Inflammatory macrophage treated with lipopolysaccharide for 4 hours (primary cell): ENCODE results near the gene IBTK.
"Not testable (repeated sequence)": the region's sequence is repeated elsewhere in the genome, so short reads cannot be mapped to it uniquely, and the experiment has no call there.

Source experiments
- DNase-seq: peaks from one replicate; pipeline ENCODE4 v3.0.0-alpha.2; 2020

Gene IBTK, protein sequence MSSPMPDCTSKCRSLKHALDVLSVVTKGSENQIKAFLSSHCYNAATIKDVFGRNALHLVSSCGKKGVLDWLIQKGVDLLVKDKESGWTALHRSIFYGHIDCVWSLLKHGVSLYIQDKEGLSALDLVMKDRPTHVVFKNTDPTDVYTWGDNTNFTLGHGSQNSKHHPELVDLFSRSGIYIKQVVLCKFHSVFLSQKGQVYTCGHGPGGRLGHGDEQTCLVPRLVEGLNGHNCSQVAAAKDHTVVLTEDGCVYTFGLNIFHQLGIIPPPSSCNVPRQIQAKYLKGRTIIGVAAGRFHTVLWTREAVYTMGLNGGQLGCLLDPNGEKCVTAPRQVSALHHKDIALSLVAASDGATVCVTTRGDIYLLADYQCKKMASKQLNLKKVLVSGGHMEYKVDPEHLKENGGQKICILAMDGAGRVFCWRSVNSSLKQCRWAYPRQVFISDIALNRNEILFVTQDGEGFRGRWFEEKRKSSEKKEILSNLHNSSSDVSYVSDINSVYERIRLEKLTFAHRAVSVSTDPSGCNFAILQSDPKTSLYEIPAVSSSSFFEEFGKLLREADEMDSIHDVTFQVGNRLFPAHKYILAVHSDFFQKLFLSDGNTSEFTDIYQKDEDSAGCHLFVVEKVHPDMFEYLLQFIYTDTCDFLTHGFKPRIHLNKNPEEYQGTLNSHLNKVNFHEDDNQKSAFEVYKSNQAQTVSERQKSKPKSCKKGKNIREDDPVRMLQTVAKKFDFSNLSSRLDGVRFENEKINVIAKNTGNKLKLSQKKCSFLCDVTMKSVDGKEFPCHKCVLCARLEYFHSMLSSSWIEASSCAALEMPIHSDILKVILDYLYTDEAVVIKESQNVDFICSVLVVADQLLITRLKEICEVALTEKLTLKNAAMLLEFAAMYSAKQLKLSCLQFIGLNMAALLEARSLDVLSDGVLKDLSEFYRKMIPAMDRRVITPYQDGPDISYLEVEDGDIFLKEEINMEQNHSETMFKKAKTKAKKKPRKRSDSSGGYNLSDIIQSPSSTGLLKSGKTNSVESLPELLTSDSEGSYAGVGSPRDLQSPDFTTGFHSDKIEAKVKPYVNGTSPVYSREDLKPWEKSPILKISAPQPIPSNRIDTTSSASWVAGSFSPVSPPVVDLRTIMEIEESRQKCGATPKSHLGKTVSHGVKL (N-terminal part only)

DNA sequence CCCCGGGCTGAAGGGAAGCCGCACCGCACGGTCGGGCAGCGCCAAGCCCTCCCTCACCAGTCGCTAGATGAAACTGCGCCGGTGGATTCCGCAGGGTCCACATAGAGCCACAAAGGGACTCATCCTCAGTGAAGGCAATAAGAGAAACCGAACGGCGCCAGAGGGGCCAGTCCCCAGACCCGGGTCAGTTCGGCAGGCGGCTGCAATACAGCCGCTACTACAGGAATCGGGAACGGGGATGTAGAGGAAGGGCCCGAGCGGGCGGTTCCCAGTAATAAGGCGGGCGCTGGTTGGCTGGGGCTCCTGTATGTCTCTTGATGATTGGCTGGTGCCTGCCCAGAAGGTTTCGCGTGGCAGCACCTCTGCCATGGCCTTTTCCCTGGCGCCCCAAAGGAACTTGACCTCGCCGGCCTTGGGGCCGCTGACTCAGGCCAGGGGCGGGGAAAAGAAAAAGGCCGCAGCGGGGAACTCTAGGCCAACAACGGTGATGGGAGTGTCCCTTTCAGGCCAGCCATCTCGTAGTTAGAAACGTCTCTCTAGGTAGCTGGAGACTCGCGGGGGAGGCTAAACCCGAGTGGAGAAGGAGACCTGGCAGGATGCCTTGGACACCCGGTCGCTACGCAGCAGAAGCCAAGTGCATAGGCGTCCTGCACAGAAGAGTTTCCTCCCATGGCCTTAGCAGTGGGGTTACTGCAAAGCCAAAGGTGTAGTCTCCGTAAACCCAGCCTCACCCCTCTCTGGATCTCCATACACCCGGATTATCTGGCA lies at the start of gene IBTK:
IBTK (minus strand) TSS at position 240 of the 768 bp plus-strand sequence. CDS start 7,258 bp downstream, outside the sequence.
- DNase-seq: peak; percentile 96

DNA sequence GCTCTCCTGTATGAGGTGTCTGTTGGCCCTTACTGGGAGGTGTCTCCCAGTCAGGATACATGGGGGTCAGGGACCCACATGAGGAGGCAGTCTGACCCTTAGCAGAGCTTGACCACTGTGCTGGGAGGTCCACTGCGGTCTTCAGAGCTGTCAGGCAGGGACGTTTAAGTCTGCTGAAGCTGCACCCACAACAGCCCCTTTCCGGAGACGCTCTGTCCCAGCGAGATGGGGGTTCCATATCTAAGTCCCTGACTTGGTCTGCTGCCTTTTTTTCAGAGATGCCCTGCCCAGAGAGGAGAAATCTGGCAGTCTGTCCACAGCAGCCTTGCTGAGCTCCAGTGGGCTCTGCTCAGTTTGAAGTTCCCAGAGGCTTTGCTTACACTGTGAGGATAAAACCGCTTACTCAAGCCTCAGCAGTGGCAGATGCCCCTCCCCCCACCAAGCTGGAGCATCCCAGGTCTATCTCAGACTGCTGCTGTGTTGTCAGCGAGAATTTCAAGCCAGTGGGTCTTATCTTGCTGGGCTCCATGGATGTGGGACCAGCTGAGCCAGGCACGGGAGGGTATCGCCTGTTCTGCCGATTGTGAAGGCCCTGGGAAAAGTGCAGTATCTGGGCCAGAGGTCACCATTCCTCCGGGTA lies 36.3 kb upstream of the IBTK start:
- no peak for DNase-seq

DNA sequence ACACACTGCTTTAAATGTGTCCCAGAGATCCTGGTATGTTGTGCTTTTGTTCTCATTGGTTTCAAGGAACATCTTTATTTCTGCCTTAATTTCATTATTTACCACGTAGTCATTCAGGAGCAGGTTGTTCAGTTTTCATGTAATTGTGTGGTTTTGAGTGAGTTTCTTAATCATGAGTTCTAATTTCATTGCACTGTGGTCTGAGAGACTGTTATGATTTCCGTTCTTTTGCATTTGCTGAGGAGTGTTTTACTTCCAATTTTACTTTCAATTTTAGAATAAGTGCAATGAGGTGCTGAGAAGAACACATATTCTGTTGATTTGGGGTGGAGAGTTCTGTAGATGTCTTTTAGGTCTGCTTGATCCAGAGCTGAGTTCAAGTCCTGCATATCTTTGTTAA lies 34.0 kb upstream of the IBTK start:
- DNase-seq: peak; percentile 2

DNA sequence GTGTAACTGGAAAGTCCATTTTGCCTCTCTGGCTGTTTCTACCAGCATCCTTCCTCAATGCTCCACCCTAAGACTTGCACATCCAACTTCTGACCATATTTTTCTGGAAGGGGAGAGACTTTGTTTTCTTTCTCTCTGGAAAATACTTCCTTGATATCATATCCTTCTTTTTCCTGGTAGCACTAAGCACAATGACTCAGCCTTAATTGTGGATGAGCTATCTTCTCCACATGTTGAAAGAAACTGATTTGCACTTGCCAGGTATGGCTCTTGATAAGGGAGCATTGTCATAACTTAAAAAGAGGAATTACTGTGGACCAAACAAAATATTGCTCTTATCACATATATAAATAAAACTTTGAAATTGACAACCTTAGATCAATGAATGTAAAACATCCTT lies 30.1 kb upstream of the IBTK start:
- DNase-seq: no peak

DNA sequence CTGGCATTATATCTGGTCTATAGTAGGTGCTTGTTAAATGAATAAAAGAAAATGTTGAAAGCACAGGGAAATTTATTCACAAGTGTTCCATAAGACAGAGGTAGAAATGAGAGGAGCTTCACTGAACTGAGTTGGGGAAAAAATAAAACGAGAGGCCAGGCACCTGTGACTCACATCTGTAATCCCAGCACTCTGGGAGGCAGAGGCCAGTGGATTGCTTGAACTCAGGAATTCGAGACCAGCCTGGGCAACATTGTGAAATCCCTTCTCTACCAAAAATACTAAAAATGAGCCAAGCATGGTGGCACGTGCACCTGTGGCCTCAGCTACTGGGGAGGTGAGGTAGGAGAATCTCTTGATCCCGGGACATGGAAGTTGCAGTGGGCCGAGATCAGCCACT lies 28.1 kb upstream of the IBTK start:
- DNase-seq: no peak

DNA sequence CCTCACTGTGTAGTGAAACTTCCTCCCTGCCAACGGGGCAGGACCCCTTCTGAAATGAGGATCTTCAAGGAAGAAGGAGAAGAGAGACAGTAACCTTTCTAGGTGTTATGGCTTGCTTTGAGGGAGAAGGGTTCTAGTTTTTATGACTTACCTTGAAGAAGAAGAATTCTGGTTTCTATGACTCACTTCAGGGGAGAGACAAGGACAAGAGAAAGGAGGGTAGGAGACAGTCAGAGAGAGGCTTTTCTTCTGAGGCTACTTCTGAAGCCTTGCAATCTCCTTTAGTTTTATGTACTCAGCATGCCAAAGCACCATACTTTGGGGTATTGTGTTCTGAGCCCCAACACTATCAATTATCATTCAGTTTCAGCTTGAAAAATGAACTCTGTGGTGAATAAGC lies 25.8 kb upstream of the IBTK start:
- no peak for DNase-seq

DNA sequence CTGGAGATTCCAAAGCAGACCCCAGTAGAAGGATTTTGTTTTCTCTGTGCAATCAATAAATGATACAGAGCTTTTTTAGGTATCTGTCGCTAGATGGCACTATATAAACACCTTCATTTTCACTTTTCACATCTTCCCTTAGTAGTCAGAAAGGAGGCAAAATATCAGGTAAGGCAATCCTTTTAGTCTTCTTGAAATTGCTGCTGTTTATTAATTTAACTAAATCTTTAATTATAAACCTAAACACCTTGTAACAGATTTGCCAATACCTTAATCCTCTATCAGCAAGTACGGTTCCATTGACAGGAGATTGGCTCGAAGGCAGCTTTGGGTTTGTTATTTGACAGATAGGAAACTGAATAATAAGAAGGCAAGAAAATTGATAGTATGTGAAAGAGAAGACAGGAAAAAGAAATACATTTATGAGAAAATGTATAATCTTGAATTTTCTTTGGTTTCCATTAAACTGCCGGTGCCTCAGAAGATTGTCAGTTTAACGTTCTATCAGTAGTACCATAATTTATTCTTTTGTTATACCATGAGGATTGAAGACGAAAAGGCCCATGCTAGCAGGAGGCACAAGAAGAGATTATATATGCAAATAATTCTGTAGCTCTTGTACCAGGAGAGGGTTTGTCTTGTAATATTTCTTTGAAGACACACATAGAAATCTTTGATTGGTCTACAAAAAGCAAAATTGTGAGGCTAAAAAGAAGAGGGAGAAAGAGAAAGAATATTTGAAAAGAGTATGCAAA lies 23.5 kb upstream of the IBTK start:
- peak; percentile 33 for DNase-seq

DNA sequence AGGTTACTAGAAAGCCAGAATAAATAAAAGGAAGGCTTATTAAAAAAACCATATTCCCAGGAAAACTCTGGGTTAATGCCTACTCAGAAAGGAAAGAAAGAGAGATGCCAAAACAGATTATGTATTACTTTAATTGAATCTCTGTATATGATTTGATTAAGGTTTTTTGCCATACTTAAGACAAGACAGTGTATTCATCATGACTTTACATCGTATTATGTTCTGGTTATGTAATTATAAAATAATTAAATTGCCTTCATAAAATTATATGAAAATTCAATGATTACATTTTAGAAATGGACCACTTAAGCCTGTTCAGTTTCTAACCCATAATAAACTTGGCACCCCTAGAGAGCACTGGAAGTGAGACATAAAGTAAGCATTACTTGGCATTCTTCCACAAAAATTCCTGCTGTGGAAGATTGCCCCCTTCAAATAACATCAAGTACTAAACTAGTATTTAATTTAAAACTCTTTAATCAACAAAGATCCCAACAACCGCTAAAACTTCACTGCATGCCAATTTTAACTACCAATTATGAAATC lies 20.8 kb upstream of the IBTK start:
- no peak for DNase-seq

DNA sequence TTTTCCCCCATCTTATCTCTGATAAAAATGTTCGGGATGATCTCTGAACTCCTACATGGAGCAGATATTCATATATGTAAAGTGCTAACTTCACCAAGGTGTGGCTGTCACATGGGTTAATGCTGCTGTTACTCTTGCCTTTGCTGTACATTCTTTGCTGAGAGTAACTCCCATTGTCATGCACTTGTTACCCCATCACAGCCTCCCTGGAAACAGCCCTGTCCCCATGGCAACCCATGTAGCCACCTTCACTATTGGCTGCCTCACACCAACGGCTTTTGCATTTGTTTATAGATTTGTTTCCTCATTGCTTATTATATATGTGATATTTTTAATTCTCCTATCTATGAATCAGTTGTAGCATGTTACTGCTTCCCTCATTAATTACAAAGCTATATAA lies 17.3 kb upstream of the IBTK start:
- no peak for DNase-seq

DNA sequence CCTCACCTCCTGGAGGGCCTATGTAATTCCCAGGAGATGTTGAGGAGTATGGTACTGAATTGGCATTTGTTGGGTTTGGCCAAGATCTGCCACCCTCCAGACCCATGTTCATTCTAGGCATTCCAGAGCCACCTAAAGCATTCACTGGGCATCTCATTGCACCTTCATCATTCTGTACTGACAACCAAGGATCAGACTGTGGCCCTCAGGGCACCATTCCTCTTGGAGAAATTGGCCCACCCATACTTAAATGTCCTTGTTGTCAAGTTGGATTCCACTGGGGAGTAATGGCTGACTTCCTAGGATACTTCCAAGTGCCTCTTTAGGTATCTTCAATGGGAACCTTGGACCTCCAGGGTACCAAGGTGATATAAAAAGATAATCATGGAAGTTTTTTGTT lies 16.8 kb upstream of the IBTK start:
- no peak for DNase-seq

DNA sequence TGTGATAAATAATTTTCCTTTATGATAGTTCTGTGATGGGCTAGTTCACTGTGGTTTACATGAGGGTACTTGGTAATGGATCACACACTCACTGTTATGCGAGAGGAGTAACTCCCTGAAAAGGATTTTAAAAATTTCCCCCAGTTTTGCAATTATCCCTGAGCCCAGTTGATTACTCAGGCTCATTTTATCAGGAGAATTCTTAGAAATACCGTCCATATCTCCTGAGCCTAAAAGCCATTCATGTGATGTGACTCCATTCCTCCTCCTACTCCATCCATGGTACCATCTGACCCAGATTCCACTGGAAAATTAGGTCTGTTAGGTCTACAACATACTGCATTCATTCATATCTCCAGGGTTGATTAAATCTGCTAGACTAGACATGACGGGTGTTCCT lies 16.4 kb upstream of the IBTK start:
- no peak for DNase-seq

DNA sequence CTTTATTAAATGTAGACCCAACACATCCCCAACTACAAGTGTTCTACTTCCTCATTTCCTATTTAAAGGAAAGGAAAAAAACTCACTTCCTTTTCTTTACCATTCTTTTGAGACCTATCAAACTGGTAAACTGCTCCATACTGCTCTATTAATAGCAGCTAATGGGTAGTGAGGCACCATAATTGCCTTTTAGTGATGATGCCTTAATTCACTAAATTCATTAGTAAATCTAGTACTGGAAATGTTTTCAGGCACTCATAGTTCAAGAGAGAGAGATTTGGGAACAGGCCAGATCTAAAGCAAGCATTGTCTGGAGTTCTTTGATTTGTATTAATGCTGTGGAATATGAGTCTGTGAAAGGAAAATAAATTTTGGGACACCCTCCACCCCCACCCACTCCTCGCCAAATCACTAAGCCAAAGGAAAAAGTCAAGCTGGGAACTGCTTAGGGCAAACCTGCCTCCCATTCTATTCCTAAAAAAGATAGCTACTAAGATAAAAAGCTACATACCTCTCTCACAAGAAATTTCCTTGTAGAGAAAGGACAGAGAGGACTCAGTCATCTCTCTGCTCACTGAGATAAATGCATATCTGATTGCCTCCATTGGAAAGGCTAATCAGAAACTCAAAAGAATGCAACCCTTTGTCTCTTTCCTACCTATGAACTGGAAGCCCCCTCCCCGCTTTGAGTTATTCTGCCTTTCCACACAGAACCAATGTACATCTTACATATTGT lies 13.6 kb upstream of the IBTK start:
- peak; percentile 34 for DNase-seq

DNA sequence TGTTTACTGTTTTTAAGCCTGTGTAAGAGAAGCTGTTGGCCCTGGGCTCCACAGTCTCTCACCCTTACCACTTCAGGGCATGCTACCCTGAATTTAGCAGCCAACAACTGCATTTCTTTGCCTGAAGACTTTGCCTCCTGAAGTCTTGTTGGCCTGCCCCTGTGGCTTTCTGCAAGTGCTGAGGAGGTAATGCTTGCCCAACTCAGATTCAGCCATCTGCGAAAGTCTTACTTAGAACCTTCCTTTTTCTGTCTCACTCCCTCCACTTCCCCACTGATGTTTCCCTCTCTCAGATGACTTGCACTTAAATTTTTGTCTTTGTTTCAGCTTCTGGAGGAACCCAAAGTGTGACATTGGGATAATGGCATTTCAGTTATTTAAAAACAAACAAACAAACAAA lies 11.8 kb upstream of the IBTK start:
- peak; percentile 54 for DNase-seq

DNA sequence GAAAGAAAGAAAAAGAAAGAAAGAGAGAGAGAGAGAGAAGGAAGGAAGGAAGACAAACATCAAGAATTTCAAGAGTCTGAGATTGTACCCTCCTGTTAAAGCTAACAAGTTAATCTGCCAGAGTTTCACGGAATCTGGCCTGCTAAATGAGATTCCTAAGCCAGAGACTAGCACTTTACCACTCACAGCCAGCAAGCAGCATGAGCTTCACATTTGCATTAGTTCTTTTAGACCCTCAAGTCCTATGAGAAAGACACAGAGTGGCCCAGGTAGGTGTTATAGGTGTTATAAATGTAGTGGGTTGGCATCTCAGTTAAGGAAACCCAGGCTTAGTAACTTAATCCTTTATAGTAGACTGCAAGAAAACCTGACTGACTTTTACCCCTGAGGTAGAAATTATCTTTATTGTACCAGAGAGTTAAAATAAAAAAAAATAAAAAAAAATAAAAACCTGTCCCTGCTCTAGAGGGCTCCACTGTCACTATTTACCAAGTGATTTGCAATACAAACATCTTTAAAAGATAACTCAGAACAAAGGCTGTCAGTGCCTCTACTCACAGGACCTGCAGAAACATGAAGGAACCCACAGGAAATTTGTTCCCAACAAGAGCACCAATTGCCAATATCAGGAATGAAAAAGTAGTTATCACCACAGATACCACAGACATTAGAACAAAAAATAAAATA lies 9.7 kb upstream of the IBTK start:
- no peak for DNase-seq

DNA sequence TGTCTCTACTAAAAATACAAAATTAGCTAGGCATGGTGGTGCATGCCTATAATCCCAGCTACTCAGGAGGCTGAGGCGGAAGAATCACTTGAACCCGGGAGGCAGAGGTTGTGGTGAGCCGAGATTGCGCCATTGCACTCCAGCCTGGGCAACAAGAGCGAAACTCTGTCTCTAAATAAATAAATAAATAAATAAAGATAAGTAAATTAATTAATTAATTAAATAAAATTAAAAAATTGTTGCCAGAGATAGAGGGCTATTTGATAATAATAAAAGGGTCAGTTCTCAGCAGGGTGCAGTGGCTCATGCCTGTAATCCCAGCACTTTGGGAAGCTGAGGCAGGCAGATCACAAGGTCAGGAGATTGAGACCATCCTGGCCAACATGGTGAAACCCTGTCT lies 7.2 kb upstream of the IBTK start:
- DNase-seq: not testable (repeated sequence)

DNA sequence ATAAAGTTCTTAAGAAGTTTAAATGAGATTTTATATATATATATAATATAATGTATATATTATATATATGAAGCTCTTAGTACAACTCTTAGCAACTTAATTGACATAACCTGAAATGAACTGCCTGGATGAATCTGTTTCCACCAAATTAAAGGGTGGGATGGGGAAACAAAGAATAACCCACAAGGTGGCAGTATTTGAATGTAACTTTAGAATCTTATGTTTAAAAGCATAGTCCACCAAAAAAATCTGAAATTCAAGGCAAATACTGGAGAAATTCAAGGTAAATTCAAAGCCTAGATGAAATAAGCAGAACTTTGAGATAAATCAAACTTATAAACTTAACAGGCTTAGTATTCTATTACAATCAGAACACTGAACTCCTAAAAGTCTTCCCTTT lies 4.4 kb upstream of the IBTK start:
- DNase-seq: peak; percentile 65

DNA sequence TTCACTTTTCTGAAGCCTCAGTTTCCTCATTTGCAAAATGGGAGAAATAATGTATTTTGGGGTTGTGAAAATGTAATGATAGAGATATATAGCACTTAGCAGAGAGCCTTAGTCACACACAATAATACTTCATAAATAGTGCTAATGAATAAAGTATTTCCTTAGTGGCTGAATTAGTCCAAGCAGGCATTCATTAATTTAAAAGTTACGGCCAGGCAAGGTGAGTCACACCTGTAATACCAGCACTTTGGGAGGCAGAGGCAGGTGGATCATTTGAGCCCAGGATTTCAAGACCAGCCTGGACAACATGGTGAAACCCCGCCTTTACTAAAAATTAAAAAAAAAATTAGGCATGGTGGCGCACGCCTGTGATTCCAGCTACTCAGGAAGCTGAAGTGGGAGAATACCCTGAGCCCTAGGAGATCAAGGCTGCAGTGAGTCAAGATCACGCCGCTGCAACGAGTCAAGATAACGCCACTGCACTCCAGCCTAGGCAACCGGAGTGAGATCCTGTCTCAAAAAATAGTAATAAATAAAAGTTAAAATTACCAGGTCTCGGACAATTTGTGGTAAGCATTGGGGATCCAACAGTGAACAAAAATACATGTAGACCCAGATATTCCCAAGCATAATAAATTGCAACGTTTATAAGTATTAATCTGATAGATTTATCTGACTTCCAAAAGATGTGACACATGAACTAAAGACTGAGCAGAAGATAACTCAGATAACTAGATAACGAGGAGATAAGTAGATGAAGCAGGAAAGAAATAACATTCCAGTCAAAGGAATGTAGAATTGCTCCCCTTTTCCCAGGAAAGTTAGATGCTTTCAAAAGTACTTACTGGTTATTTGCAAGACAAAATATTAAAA lies 2.1 kb upstream of the IBTK start:
- DNase-seq: no peak

DNA sequence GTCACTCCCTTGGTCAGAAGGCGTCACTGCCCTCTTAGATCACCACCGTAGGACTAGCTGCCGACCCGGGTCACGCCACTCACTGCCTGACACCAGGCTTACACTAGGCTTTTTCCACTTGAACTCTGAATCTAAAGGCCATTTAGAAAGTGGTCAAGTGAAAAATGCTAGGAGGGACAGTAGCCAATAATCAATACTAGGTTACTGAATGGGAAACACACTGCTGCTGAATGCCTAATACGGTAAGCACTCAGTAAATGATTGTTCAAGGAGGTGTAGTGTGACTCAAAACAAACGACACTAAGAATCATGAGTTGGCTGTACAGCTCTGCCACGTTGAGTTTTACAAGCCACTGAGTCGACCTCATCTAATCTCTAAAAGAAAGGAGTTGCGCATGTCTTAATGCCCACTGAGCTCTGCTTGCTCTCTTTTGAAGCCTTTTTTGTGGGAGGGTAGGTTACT lies 760 bp upstream of the IBTK start:
- DNase-seq: peak; percentile 52
